Measurements from ENCODE around the gene ORC5. TPM values are rescaled to one million over a fixed set of nuclear protein-coding genes. Genes with fewer than 3 reads are reported as not detected.

The ORC5 gene
- total and polyA plus RNA-seq, 4 donors = 6.5 to 53.6 (median 13.9) TPM

GRCh38 chr7:104225451-104225850 lies 17.6 kb upstream of the ORC5 start:
- H3K9me3 ChIP-seq (ENCODE audit: control insufficient read depth in 4 of 4, insufficient read depth in 3 of 4, low read length in 3 of 4) = peaks cover 0 to 1% (median under 1%) of the 10 kb centered on the region in 4 donors
- no peak overlapping the region for H3K27ac ChIP-seq (ENCODE audit: low read depth in 1 of 2, low read length in 1 of 2)
- H3K36me3 ChIP-seq (ENCODE audit: control insufficient read depth in 4 of 4, insufficient read depth in 4 of 4, low read length in 4 of 4) = no peaks in the 10 kb centered on the region
- H3K27me3 ChIP-seq (ENCODE audit: control insufficient read depth in 3 of 3, insufficient read depth in 3 of 3, low read length in 2 of 3) = no peaks in the 10 kb centered on the region
- TF ChIP-seq CTCF (IDR thresholded peaks at IDR 0.05; ENCODE audit: control extremely low read depth, extremely low read depth) = no peak
- no peak overlapping the region for H3K4me3 ChIP-seq
- ATAC-seq (ENCODE audit: insufficient read depth, low FRiP score) (no peak), DNase-seq (no peak)
- peaks cover 0 to 3% (median 0%) of the 10 kb centered on the region in 5 donors for H3K4me1 ChIP-seq (ENCODE audit: control insufficient read depth in 5 of 5, insufficient read depth in 5 of 5, low read length in 5 of 5)
- H3K9ac ChIP-seq (ENCODE audit: insufficient read depth in 1 of 2, low read length in 2 of 2) = no peak overlapping the region
- 78 to 95% methylated on average over 1 of the region's 1 CpG for WGBS, 2 donors

- Histone ChIP-seq H3K9me3 (ENCODE audit: control insufficient read depth in 4 of 4, insufficient read depth in 3 of 4, low read length in 3 of 4) (peaks cover 0 to 6% (median 1%) of the 10 kb centered on the region in 4 donors), H3K4me3 (no peak overlapping the region), H3K4me1 (ENCODE audit: control insufficient read depth in 5 of 5, insufficient read depth in 5 of 5, low read length in 5 of 5) (no peaks in the 10 kb centered on the region), H3K9ac (ENCODE audit: insufficient read depth in 1 of 2, low read length in 2 of 2) (no peak overlapping the region), H3K27me3 (ENCODE audit: control insufficient read depth in 3 of 3, insufficient read depth in 3 of 3, low read length in 2 of 3) (no peaks in the 10 kb centered on the region), H3K36me3 (ENCODE audit: control insufficient read depth in 4 of 4, insufficient read depth in 4 of 4, low read length in 4 of 4) (no peaks in the 10 kb centered on the region), H3K27ac (ENCODE audit: low read depth in 1 of 2, low read length in 1 of 2) (no peak overlapping the region)
- ATAC-seq (ENCODE audit: insufficient read depth, low FRiP score) (no peak), DNase-seq (no peak)
- 65 to 82% methylated on average over 4 of the region's 4 CpGs for WGBS, 2 donors
- TF ChIP-seq CTCF (IDR thresholded peaks at IDR 0.05; ENCODE audit: control extremely low read depth, extremely low read depth) = no peak
Observed at GRCh38 chr7:104217620-104218019, 9.8 kb upstream of the ORC5 start.

DNA sequence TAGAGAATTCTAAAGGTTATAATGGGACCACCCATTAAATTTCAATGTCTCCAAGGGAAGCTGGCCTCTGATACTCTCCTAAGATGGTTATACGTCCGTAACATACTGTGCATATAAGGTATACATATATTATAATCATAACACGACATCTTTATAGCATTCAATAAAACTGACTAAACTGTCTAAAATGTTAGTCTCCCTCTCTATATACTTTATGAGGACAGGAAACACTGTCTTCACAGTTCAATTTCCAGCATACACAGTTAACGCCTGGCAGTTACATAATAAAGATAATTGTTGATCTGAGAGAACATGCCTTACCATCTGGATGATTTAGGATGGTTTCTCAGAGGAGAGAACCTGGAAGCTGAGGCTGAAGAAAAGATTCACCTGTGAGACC lies 1.2 kb upstream of the ORC5 start:
- no peak overlapping the region for H3K27ac ChIP-seq (ENCODE audit: low read depth in 1 of 2, low read length in 1 of 2)
- peaks cover 2 to 18% (median 6%) of the 10 kb centered on the region in 5 donors for H3K4me1 ChIP-seq (ENCODE audit: control insufficient read depth in 5 of 5, insufficient read depth in 5 of 5, low read length in 5 of 5)
- no peak for DNase-seq
- peaks cover 0 to 3% (median 0%) of the 10 kb centered on the region in 4 donors for H3K9me3 ChIP-seq (ENCODE audit: control insufficient read depth in 4 of 4, insufficient read depth in 3 of 4, low read length in 3 of 4)
- no peak overlapping the region for H3K4me3 ChIP-seq
- TF ChIP-seq CTCF (IDR thresholded peaks at IDR 0.05; ENCODE audit: control extremely low read depth, extremely low read depth) = no peak
- H3K9ac ChIP-seq (ENCODE audit: insufficient read depth in 1 of 2, low read length in 2 of 2) = no peak overlapping the region
- WGBS, 2 donors = 79 to 98% methylated on average over 4 of the region's 4 CpGs
- H3K27me3 ChIP-seq (ENCODE audit: control insufficient read depth in 3 of 3, insufficient read depth in 3 of 3, low read length in 2 of 3) = no peaks in the 10 kb centered on the region
- ATAC-seq (ENCODE audit: insufficient read depth, low FRiP score) = no peak
- H3K36me3 ChIP-seq (ENCODE audit: control insufficient read depth in 4 of 4, insufficient read depth in 4 of 4, low read length in 4 of 4) = peaks cover 0 to 3% (median 0%) of the 10 kb centered on the region in 4 donors

DNA sequence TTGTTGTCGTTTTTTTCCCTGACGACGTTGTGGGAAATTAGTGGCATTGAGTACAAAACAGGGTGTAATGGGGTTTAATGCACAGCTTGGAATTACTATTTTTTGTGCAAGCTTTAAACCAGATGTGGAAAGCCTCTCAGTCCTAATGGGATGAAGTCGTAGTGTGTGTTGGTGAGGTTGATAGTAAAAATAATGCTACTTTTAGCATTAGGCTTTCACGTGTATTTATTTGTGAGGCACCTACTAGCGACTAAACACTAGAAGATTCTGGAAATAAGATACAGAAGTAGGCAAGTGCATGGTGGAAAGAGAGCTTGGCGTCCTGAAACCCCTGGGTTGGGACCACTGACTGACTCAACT lies 588 bp upstream of the ORC5 start:
- peak overlapping the region; percentile 77 to 83 for H3K9ac ChIP-seq (ENCODE audit: insufficient read depth in 1 of 2, low read length in 2 of 2)
- H3K4me3 ChIP-seq = peak overlapping the region; percentile 86
- peaks cover 0 to 4% (median 2%) of the 10 kb centered on the region in 4 donors for H3K36me3 ChIP-seq (ENCODE audit: control insufficient read depth in 4 of 4, insufficient read depth in 4 of 4, low read length in 4 of 4)
- H3K27ac ChIP-seq (ENCODE audit: low read depth in 1 of 2, low read length in 1 of 2) = peak overlapping the region; percentile 67 to 81
- ATAC-seq (ENCODE audit: insufficient read depth, low FRiP score) (no peak), DNase-seq (no peak)
- 31 to 43% methylated on average over 7 of the region's 7 CpGs for WGBS, 2 donors
- no peak for TF ChIP-seq CTCF (IDR thresholded peaks at IDR 0.05; ENCODE audit: control extremely low read depth, extremely low read depth)
- no peaks in the 10 kb centered on the region for H3K27me3 ChIP-seq (ENCODE audit: control insufficient read depth in 3 of 3, insufficient read depth in 3 of 3, low read length in 2 of 3)
- peaks cover 2 to 18% (median 6%) of the 10 kb centered on the region in 5 donors for H3K4me1 ChIP-seq (ENCODE audit: control insufficient read depth in 5 of 5, insufficient read depth in 5 of 5, low read length in 5 of 5)
- H3K9me3 ChIP-seq (ENCODE audit: control insufficient read depth in 4 of 4, insufficient read depth in 3 of 4, low read length in 3 of 4) = peaks cover 0 to 3% (median 0%) of the 10 kb centered on the region in 4 donors

Measured in lung (tissue), 12 donors.